CD14-positive monocyte (primary cell): ENCODE data around the gene MROH2B. TPM values are rescaled to one million over a fixed set of nuclear protein-coding genes. Genes with fewer than 3 reads are reported as not detected.

Source experiments
- DNase-seq, 3 donors: peaks; one replicate each; pipeline ENCODE4 v3.0.0-alpha.2; 2011 to 2022
- H2AFZ ChIP-seq: 2 replicates; pipeline ENCODE4 v1.6.0; 2012; ENCODE audit warnings: mild to moderate bottlenecking, low read depth, low read length, inconsistent platforms; ENCODE audit not compliant: insufficient read depth, poor library complexity, severe bottlenecking
- H3K27ac ChIP-seq, 2 donors: 1 replicate in 1 of 2; 2 replicates in 1 of 2; pipeline ENCODE4 v1.5.1; 2012 to 2013; ENCODE audit warnings: low read length in 2 of 2, control low read depth in 1 of 2, inconsistent platforms in 1 of 2, low read depth in 1 of 2, mild to moderate bottlenecking in 1 of 2
- H3K27me3 ChIP-seq, 2 donors: one replicate each; pipeline versions ENCODE4 v1.6.0 to v1.6.1; 2011 to 2013; ENCODE audit warnings: low read length in 2 of 2; ENCODE audit not compliant: control insufficient read depth in 2 of 2, insufficient read depth in 2 of 2
- H3K36me3 ChIP-seq, 2 donors: replicated peaks in 1 of 2; 1 replicate in 1 of 2; 2 replicates in 1 of 2; pipeline versions ENCODE4 v1.5.1 to v1.6.1; 2012 to 2013; ENCODE audit warnings: low read length in 2 of 2, control low read depth in 1 of 2, inconsistent platforms in 1 of 2, mild to moderate bottlenecking in 1 of 2; ENCODE audit not compliant: insufficient read depth in 2 of 2, control insufficient read depth in 1 of 2
- H3K4me1 ChIP-seq, 2 donors: 1 replicate in 1 of 2; 2 replicates in 1 of 2; pipeline versions ENCODE4 v1.5.1 to v1.6.1; 2012 to 2013; ENCODE audit warnings: low read length in 2 of 2, control low read depth in 1 of 2, inconsistent platforms in 1 of 2, mild to moderate bottlenecking in 1 of 2, moderate library complexity in 1 of 2; ENCODE audit not compliant: insufficient read depth in 2 of 2, control insufficient read depth in 1 of 2
- H3K4me2 ChIP-seq: replicated peaks from 2 replicates; pipeline ENCODE3; 2012; ENCODE audit warnings: low read length, moderate library complexity, mild to moderate bottlenecking; ENCODE audit not compliant: poor library complexity, severe bottlenecking; ENCODE audit errors: extremely low read depth
- H3K4me3 ChIP-seq, 3 experiments: fragments of 200-600 bp in 1 of 3; sonication (generic) in 1 of 3; replicated peaks in 1 of 3; 1 replicate in 2 of 3; 2 replicates in 1 of 3; pipeline ENCODE4 v1.5.1; 2011 to 2013; ENCODE audit warnings: low read length in 3 of 3, mild to moderate bottlenecking in 3 of 3, control low read depth in 2 of 3, low read depth in 2 of 3, inconsistent platforms in 1 of 3, moderate library complexity in 1 of 3
- H3K79me2 ChIP-seq: 2 replicates; pipeline ENCODE4 v1.6.0; 2012; ENCODE audit warnings: mild to moderate bottlenecking, control low read depth, inconsistent platforms, low read length, moderate library complexity; ENCODE audit not compliant: insufficient read depth
- H3K9ac ChIP-seq: 2 replicates; pipeline ENCODE4 v1.6.0; 2017; ENCODE audit warnings: low read length, mild to moderate bottlenecking; ENCODE audit not compliant: insufficient read depth, poor library complexity, severe bottlenecking
- H3K9me3 ChIP-seq, 2 donors: replicated peaks in 1 of 2; 1 replicate in 1 of 2; 2 replicates in 1 of 2; pipeline versions ENCODE4 v1.5.1 to v1.6.1; 2012 to 2013; ENCODE audit warnings: low read length in 2 of 2, control low read depth in 1 of 2; ENCODE audit not compliant: control insufficient read depth in 1 of 2, insufficient read depth in 1 of 2
- H4K20me1 ChIP-seq: 2 replicates; pipeline ENCODE4 v1.6.0; 2012; ENCODE audit warnings: mild to moderate bottlenecking, low read length, control low read depth, moderate library complexity; ENCODE audit not compliant: insufficient read depth
- H3K27ac Mint-ChIP-seq, 7 donors: one replicate each; pipeline ENCODE4 v1.8.0; 2020; ENCODE audit warnings: mild to moderate bottlenecking in 7 of 7, mixed read lengths in 7 of 7, moderate library complexity in 6 of 7, inconsistent platforms in 2 of 7
- H3K27me3 Mint-ChIP-seq, 3 donors: one replicate each; pipeline ENCODE4 v1.8.0; 2021 to 2022; ENCODE audit warnings: low read depth in 3 of 3, mild to moderate bottlenecking in 3 of 3, mixed read lengths in 3 of 3, moderate library complexity in 3 of 3, inconsistent platforms in 1 of 3
- H3K36me3 Mint-ChIP-seq, 2 donors: one replicate each; pipeline ENCODE4 v1.8.0; 2020; ENCODE audit warnings: mixed read lengths in 2 of 2, inconsistent platforms in 1 of 2, mild to moderate bottlenecking in 1 of 2
- H3K4me1 Mint-ChIP-seq: one replicate; pipeline ENCODE4 v1.8.0; 2020; ENCODE audit warnings: mild to moderate bottlenecking, mixed read lengths
- H3K4me3 Mint-ChIP-seq, 2 donors: one replicate each; pipeline ENCODE4 v1.8.0; 2020; ENCODE audit warnings: mild to moderate bottlenecking in 2 of 2, mixed read lengths in 2 of 2, moderate library complexity in 1 of 2
- H3K9me3 Mint-ChIP-seq, 7 donors: one replicate each; pipeline ENCODE4 v1.8.0; 2020 to 2022; ENCODE audit warnings: mixed read lengths in 7 of 7, mild to moderate bottlenecking in 6 of 7, moderate library complexity in 6 of 7, inconsistent platforms in 2 of 7
- whole genome bisulfite sequencing: methylation state at CpG from one replicate; pipeline ENCODE4 v1.1.5; 2013; ENCODE audit warnings: missing lambda C conversion rate; ENCODE audit not compliant: insufficient coverage; 5-methylcytosine and 5-hydroxymethylcytosine counted together
- intact Hi-C, 2 donors: fragments of 100-400 bp; cut with micrococcal nuclease; formaldehyde crosslinking; loops; one replicate each; pipeline versions ENCODE4 v1.15.0 to v1.15.1; 2023
- polyA plus RNA-seq, 3 donors: library from polyadenylated mRNA; depleted of rRNA in 1 of 3; unstranded in 2 of 3; stranded (reverse) in 1 of 3; fragments of 300-500 nt in 2 of 3; fragments of >200 nt in 1 of 3; fragmentation: Illumina TruSeq in 2 of 3; gene quantifications; 1 replicate in 2 of 3; 2 replicates in 1 of 3; pipeline ENCODE4 v1.2.3, GENCODE V29; 2012 to 2021
- TF ChIP-seq, protein P1 (sequence below): fragments of 200-600 bp; IDR thresholded peaks from one replicate; pipeline ENCODE4 v1.8.0; 2022; ENCODE audit warnings: antibody characterized with exemption, mild to moderate bottlenecking

Gene MROH2B
- polyA plus RNA-seq, 3 donors = not detected

DNA sequence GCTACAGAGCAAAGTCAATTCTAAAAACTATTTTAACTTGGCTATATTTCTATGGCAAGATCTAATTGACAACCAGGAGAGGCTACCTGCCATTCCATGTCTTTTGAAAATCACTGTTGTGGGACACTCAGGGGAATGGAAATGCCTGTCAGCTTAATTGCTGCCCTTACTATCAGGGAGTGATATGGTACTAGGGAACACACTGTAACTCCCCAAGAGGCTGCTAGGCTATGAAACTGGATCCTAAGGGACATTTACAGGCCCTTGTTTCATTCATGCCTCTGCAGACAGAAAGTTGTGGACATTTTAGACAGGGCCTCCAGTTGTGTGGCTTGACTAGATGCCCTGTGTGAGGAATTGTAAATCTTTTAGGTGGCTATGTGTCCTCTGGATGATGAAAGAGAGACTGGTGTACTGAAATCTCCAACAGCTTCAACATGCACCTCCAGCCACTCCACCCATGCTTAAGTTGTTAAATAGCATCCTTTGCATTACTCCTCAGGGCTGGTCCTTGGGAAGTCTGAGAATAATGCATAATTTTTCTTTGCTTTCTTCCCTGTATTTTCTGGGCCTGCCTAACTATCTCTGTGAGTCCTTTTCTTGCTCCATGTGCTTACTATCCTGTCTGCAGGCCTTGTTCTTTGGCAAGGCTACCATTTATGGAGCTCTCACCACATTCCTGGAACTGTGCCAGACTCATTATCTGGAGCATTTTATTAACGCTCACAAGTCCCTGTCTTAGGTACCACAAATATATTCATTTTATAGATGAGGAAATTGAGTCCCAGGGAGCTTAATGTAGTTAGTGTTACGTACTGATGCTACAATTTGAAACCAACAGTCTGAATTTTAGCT, 3.2 kb downstream of the MROH2B start:
- no peaks in the 10 kb centered on the region for H3K36me3 ChIP-seq
- H3K9me3 Mint-ChIP-seq = peaks cover 0 to 7% (median 0%) of the 10 kb centered on the region in 7 donors
- no peak overlapping the region for H3K27ac Mint-ChIP-seq
- no peak overlapping the region for H3K4me3 ChIP-seq
- no peak overlapping the region for H3K4me3 Mint-ChIP-seq
- H3K27ac ChIP-seq = no peak overlapping the region
- no peak overlapping the region for H2AFZ ChIP-seq
- no peaks in the 10 kb centered on the region for H4K20me1 ChIP-seq
- no peaks in the 10 kb centered on the region for H3K79me2 ChIP-seq
- no peaks in the 10 kb centered on the region for H3K27me3 Mint-ChIP-seq
- H3K4me1 ChIP-seq = no peaks in the 10 kb centered on the region
- H3K4me1 Mint-ChIP-seq = no peaks in the 10 kb centered on the region
- no peak for DNase-seq
- H3K9me3 ChIP-seq = no peaks in the 10 kb centered on the region
- no peak overlapping the region for H3K9ac ChIP-seq
- H3K4me2 ChIP-seq = no peak overlapping the region
- TF ChIP-seq, protein P1, sequence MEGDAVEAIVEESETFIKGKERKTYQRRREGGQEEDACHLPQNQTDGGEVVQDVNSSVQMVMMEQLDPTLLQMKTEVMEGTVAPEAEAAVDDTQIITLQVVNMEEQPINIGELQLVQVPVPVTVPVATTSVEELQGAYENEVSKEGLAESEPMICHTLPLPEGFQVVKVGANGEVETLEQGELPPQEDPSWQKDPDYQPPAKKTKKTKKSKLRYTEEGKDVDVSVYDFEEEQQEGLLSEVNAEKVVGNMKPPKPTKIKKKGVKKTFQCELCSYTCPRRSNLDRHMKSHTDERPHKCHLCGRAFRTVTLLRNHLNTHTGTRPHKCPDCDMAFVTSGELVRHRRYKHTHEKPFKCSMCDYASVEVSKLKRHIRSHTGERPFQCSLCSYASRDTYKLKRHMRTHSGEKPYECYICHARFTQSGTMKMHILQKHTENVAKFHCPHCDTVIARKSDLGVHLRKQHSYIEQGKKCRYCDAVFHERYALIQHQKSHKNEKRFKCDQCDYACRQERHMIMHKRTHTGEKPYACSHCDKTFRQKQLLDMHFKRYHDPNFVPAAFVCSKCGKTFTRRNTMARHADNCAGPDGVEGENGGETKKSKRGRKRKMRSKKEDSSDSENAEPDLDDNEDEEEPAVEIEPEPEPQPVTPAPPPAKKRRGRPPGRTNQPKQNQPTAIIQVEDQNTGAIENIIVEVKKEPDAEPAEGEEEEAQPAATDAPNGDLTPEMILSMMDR = no peak
- no CpG with 5 or more reads among the region's 2 CpGs for whole genome bisulfite sequencing
- no peaks in the 10 kb centered on the region for H3K27me3 ChIP-seq
- no peaks in the 10 kb centered on the region for H3K36me3 Mint-ChIP-seq
- intact Hi-C loops = no loop called here

DNA sequence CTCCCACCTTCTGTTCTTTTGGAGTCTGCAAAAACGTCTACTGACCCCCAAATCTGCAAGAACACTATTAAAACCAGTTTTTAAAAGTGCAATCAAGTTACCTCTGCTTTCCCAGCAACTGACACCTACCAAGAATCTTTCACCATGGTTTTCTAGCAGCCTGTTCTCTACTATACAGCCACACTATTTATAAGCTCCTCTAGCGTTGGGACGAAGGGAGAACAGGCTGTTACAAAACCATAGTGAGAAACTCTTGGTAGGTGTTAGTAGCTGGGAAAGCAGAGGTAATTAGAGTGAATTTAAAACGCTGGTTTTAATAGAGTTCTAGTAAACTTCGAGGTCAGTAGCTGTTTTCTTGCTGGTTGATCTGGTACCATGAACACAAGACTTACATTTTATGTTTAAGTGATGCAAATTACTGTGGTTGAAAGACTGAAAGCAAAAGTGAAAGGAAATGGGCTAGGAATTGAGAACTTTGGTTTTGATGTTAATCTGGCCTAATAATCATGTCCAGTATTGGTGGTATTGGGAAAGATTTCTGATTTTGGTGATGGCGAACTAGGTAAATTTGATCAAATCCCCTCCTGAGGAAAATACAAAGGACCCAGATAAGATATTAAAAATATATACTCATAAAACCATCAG, 5.3 kb downstream of the MROH2B start:
- no peaks in the 10 kb centered on the region for H3K36me3 Mint-ChIP-seq
- no peak overlapping the region for H3K4me3 Mint-ChIP-seq
- H3K27ac Mint-ChIP-seq = no peak overlapping the region
- Histone ChIP-seq H3K4me3 (no peak overlapping the region), H3K79me2 (no peaks in the 10 kb centered on the region), H3K27ac (no peak overlapping the region), H3K27me3 (no peaks in the 10 kb centered on the region), H2AFZ (no peak overlapping the region), H3K4me2 (no peak overlapping the region), H3K9ac (no peak overlapping the region), H4K20me1 (no peaks in the 10 kb centered on the region), H3K4me1 (no peaks in the 10 kb centered on the region), H3K36me3 (no peaks in the 10 kb centered on the region), H3K9me3 (no peaks in the 10 kb centered on the region)
- TF ChIP-seq, protein P1 = no peak
- no peak for DNase-seq
- no peaks in the 10 kb centered on the region for H3K4me1 Mint-ChIP-seq
- H3K9me3 Mint-ChIP-seq = peaks cover 0 to 4% (median 0%) of the 10 kb centered on the region in 7 donors
- intact Hi-C loops = no loop called here
- WGBS = 100% methylated on average over 1 of the region's 6 CpGs
- no peaks in the 10 kb centered on the region for H3K27me3 Mint-ChIP-seq
